HepG2 (cell line): ENCODE measurements around the gene FIZ1. TPM values are rescaled to one million over a fixed set of nuclear protein-coding genes. Genes with fewer than 3 reads are reported as not detected.

Experiments used
- ATRX ChIP-seq: sonication (generic); formaldehyde crosslinking; IDR thresholded peaks from 2 replicates; pipeline ENCODE4 v1.4.0; 2020; ENCODE audit warnings: missing genetic modification reagents, borderline replicate concordance
- DR1 ChIP-seq: sonication (generic); formaldehyde crosslinking; IDR thresholded peaks from 2 replicates; pipeline ENCODE4 v1.8.0; 2021; ENCODE audit warnings: mild to moderate bottlenecking, missing genetic modification reagents, inconsistent platforms
- ELF1 ChIP-seq: sonication (generic); formaldehyde crosslinking; IDR thresholded peaks from 2 replicates; pipeline ENCODE4 v1.4.0; 2020; ENCODE audit warnings: missing genetic modification reagents
- FOXO1 ChIP-seq: sonication (generic); formaldehyde crosslinking; IDR thresholded peaks from 2 replicates; pipeline ENCODE4 v1.4.0; 2020; ENCODE audit warnings: missing genetic modification reagents
- GLI4 ChIP-seq: sonication (generic); formaldehyde crosslinking; IDR thresholded peaks from 2 replicates; pipeline ENCODE4 v1.5.1; 2020; ENCODE audit warnings: missing genetic modification reagents, mild to moderate bottlenecking, moderate library complexity, borderline replicate concordance
- HOXA5 ChIP-seq: sonication (generic); formaldehyde crosslinking; IDR thresholded peaks from 2 replicates; pipeline ENCODE4 v1.4.0; 2020; ENCODE audit warnings: missing genetic modification reagents
- IKZF1 ChIP-seq: fragments of 450-650 bp; IDR thresholded peaks from 2 replicates; pipeline ENCODE4 v1.7.1; 2016
- NFYC ChIP-seq: IDR thresholded peaks from 2 replicates; pipeline ENCODE4 v1.6.1; 2016; ENCODE audit warnings: missing genetic modification reagents, missing compliant biosample characterization
- U2AF1 ChIP-seq: fragments of 200-400 bp; formaldehyde crosslinking; optimal IDR thresholded peaks from 2 replicates; pipeline ENCODE3; 2017; ENCODE audit warnings: mild to moderate bottlenecking, low read depth, low read length
- ZBTB1 ChIP-seq: sonication (generic); formaldehyde crosslinking; IDR thresholded peaks from 2 replicates; pipeline ENCODE4 v1.4.0; 2020; ENCODE audit warnings: missing genetic modification reagents, borderline replicate concordance
- ZBTB21 ChIP-seq: sonication (generic); formaldehyde crosslinking; IDR thresholded peaks from 2 replicates; pipeline ENCODE4 v1.4.0; 2020; ENCODE audit warnings: missing genetic modification reagents
- ZFP1 ChIP-seq: IDR thresholded peaks from 2 replicates; pipeline ENCODE4 v1.6.1; 2016
- ZNF572 ChIP-seq: sonication (generic); formaldehyde crosslinking; IDR thresholded peaks from 2 replicates; pipeline ENCODE4 v1.5.1; 2020; ENCODE audit warnings: mild to moderate bottlenecking, missing genetic modification reagents
- ZNF788 ChIP-seq: sonication (generic); formaldehyde crosslinking; IDR thresholded peaks from 2 replicates; pipeline ENCODE4 v1.5.0; 2020; ENCODE audit warnings: mild to moderate bottlenecking, missing genetic modification reagents, borderline replicate concordance
- polyA plus RNA-seq, 8 experiments: library from polyadenylated mRNA; depleted of rRNA in 3 of 8; stranded (reverse) in 7 of 8; unstranded in 1 of 8; fragments of >200 nt; fragmentation: Illumina TruSeq in 4 of 8; extraction: Trizol in 4 of 8; gene quantifications; 2 replicates each; pipeline versions ENCODE4 v1.2.1 to v1.2.3, GENCODE V29; 2011 to 2016; ENCODE audit warnings: low read depth in 4 of 8, missing spikeins in 1 of 8, mixed read lengths in 1 of 8; ENCODE audit not compliant: insufficient read depth in 1 of 8
- total RNA-seq, 5 experiments: library from RNA; depleted of rRNA; stranded (reverse); fragments of >200 nt; fragmentation: Illumina TruSeq; extraction: Trizol; gene quantifications; 2 replicates each; pipeline ENCODE4 v1.2.3, GENCODE V29; 2016; ENCODE audit warnings: low read depth in 1 of 5
- TF ChIP-seq, protein P1 (sequence below): sonication (generic); formaldehyde crosslinking; IDR thresholded peaks from 2 replicates; pipeline ENCODE4 v1.5.1; 2020; ENCODE audit warnings: missing genetic modification reagents, mild to moderate bottlenecking, borderline replicate concordance
- TF ChIP-seq, protein P2 (sequence below): sonication (generic); formaldehyde crosslinking; IDR thresholded peaks from 2 replicates; pipeline ENCODE4 v1.5.0; 2020; ENCODE audit warnings: missing genetic modification reagents, mild to moderate bottlenecking, borderline replicate concordance
- TF ChIP-seq, protein P3 (sequence below): sonication (generic); formaldehyde crosslinking; IDR thresholded peaks from 2 replicates; pipeline ENCODE4 v1.5.0; 2020; ENCODE audit warnings: missing genetic modification reagents
- TF ChIP-seq, protein P4 (sequence below): sonication (generic); formaldehyde crosslinking; IDR thresholded peaks from 2 replicates; pipeline ENCODE4 v1.9.0; 2021; ENCODE audit warnings: missing genetic modification reagents, mild to moderate bottlenecking, borderline replicate concordance
- TF ChIP-seq, protein P5 (sequence below): sonication (generic); formaldehyde crosslinking; IDR thresholded peaks from 2 replicates; pipeline ENCODE4 v1.9.0; 2021; ENCODE audit warnings: missing genetic modification reagents, mild to moderate bottlenecking, borderline replicate concordance
- TF ChIP-seq, protein P6 (sequence below): sonication (generic); formaldehyde crosslinking; IDR thresholded peaks from 2 replicates; pipeline ENCODE4 v1.4.0; 2020; ENCODE audit warnings: missing genetic modification reagents
- TF ChIP-seq, protein P7 (sequence below): sonication (generic); formaldehyde crosslinking; IDR thresholded peaks from 2 replicates; pipeline ENCODE4 v1.4.0; 2020; ENCODE audit warnings: mild to moderate bottlenecking, missing genetic modification reagents
- TF ChIP-seq, protein P8 (sequence below): sonication (generic); formaldehyde crosslinking; conservative IDR thresholded peaks from 2 replicates; pipeline ENCODE4 v1.4.0; 2020; ENCODE audit warnings: missing genetic modification reagents

FIZ1 gene
- total and polyA plus RNA-seq, 2 of the 13 experiments (the other 11 are each of a cell fraction or from before 2014, with no cell fraction given), result 3.6 to 5.9 TPM

DNA sequence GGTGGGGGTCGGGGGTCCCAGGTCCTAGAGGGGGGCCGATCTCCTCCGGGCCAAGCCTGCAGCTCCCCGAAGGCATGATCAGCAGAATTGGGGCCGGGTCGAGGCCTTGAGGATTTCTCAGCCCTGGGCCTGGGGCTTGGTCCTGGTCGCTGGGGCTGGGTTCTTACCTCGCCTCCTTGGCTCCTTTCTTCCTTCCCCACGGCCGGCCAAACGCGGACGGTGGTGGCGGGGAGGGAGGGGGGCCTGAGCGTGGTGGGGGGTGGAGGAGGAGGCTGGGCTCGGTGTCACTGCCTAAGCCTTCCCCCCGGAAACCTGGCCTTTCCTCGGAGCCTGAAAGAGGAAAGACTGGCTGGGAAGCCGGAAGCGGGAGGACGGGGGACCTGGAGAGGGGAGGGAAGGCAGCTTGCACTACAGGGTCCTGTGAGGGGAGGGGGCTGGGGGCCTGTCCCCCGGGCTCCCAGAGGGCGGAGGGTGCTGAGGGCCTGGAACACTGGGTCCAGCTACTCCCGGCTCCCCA lies 18.6 kb downstream of the FIZ1 start, which contains the start of gene ZNF579 (continued):
- TF ChIP-seq ATRX (CRISPR knock-in tag), result no peak
- TF ChIP-seq ELF1 (CRISPR knock-in tag), result peak; percentile 87
- TF ChIP-seq, protein P1, sequence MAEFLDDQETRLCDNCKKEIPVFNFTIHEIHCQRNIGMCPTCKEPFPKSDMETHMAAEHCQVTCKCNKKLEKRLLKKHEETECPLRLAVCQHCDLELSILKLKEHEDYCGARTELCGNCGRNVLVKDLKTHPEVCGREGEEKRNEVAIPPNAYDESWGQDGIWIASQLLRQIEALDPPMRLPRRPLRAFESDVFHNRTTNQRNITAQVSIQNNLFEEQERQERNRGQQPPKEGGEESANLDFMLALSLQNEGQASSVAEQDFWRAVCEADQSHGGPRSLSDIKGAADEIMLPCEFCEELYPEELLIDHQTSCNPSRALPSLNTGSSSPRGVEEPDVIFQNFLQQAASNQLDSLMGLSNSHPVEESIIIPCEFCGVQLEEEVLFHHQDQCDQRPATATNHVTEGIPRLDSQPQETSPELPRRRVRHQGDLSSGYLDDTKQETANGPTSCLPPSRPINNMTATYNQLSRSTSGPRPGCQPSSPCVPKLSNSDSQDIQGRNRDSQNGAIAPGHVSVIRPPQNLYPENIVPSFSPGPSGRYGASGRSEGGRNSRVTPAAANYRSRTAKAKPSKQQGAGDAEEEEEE (CRISPR knock-in tag), result no peak
- TF ChIP-seq, protein P2, sequence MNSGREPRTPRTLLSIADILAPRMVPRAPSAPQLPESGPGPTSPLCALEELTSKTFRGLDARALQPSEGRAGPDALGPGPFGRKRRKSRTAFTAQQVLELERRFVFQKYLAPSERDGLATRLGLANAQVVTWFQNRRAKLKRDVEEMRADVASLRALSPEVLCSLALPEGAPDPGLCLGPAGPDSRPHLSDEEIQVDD (CRISPR knock-in tag), result no peak
- TF ChIP-seq, protein P3, sequence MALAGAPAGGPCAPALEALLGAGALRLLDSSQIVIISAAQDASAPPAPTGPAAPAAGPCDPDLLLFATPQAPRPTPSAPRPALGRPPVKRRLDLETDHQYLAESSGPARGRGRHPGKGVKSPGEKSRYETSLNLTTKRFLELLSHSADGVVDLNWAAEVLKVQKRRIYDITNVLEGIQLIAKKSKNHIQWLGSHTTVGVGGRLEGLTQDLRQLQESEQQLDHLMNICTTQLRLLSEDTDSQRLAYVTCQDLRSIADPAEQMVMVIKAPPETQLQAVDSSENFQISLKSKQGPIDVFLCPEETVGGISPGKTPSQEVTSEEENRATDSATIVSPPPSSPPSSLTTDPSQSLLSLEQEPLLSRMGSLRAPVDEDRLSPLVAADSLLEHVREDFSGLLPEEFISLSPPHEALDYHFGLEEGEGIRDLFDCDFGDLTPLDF (CRISPR knock-in tag), result no peak
- no peak for TF ChIP-seq NFYC
- TF ChIP-seq, protein P4, sequence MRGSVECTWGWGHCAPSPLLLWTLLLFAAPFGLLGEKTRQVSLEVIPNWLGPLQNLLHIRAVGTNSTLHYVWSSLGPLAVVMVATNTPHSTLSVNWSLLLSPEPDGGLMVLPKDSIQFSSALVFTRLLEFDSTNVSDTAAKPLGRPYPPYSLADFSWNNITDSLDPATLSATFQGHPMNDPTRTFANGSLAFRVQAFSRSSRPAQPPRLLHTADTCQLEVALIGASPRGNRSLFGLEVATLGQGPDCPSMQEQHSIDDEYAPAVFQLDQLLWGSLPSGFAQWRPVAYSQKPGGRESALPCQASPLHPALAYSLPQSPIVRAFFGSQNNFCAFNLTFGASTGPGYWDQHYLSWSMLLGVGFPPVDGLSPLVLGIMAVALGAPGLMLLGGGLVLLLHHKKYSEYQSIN (CRISPR knock-in tag), result no peak
- no peak for TF ChIP-seq ZFP1
- no peak for TF ChIP-seq HOXA5
- TF ChIP-seq, protein P5, sequence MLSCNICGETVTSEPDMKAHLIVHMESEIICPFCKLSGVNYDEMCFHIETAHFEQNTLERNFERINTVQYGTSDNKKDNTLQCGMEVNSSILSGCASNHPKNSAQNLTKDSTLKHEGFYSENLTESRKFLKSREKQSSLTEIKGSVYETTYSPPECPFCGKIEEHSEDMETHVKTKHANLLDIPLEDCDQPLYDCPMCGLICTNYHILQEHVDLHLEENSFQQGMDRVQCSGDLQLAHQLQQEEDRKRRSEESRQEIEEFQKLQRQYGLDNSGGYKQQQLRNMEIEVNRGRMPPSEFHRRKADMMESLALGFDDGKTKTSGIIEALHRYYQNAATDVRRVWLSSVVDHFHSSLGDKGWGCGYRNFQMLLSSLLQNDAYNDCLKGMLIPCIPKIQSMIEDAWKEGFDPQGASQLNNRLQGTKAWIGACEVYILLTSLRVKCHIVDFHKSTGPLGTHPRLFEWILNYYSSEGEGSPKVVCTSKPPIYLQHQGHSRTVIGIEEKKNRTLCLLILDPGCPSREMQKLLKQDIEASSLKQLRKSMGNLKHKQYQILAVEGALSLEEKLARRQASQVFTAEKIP, result no peak
- no peak for TF ChIP-seq ZBTB1 (CRISPR knock-in tag)
- TF ChIP-seq, protein P6, sequence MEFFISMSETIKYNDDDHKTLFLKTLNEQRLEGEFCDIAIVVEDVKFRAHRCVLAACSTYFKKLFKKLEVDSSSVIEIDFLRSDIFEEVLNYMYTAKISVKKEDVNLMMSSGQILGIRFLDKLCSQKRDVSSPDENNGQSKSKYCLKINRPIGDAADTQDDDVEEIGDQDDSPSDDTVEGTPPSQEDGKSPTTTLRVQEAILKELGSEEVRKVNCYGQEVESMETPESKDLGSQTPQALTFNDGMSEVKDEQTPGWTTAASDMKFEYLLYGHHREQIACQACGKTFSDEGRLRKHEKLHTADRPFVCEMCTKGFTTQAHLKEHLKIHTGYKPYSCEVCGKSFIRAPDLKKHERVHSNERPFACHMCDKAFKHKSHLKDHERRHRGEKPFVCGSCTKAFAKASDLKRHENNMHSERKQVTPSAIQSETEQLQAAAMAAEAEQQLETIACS (CRISPR knock-in tag), result no peak
- TF ChIP-seq ZBTB21 (CRISPR knock-in tag), result no peak
- no peak for TF ChIP-seq IKZF1
- TF ChIP-seq, protein P7, sequence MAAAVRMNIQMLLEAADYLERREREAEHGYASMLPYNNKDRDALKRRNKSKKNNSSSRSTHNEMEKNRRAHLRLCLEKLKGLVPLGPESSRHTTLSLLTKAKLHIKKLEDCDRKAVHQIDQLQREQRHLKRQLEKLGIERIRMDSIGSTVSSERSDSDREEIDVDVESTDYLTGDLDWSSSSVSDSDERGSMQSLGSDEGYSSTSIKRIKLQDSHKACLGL (CRISPR knock-in tag), result no peak
- no peak for TF ChIP-seq U2AF1
- TF ChIP-seq ZNF572 (CRISPR knock-in tag), result no peak
- TF ChIP-seq ZNF788 (CRISPR knock-in tag), result 0 out of 2 replicates have a peak, but pooled peaks have one; percentile 43
- 0 out of 2 replicates have a peak, but pooled peaks have one; percentile 24 for TF ChIP-seq GLI4
- TF ChIP-seq FOXO1, result no peak
- TF ChIP-seq, protein P8, sequence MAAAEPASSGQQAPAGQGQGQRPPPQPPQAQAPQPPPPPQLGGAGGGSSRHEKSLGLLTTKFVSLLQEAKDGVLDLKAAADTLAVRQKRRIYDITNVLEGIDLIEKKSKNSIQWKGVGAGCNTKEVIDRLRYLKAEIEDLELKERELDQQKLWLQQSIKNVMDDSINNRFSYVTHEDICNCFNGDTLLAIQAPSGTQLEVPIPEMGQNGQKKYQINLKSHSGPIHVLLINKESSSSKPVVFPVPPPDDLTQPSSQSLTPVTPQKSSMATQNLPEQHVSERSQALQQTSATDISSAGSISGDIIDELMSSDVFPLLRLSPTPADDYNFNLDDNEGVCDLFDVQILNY, result no peak
- TF ChIP-seq DR1, result no peak
